Esophagus muscularis mucosa (tissue), 4 donors: ENCODE measurements around the gene PPP6R3. TPM values are rescaled to one million over a fixed set of nuclear protein-coding genes. Genes with fewer than 3 reads are reported as not detected.

Experiments used
- DNase-seq: peaks from one replicate; pipeline ENCODE4 v3.0.0-alpha.2; 2017; ENCODE audit errors: extremely low spot score
- H3K27ac ChIP-seq, 4 donors: fragments of 200-600 bp; sonication (generic); replicated peaks in 1 of 4; 1 replicate in 3 of 4; 2 replicates in 1 of 4; pipeline ENCODE4 v1.5.1; 2016 to 2019; ENCODE audit warnings: mild to moderate bottlenecking in 1 of 4
- H3K27me3 ChIP-seq, 4 donors: fragments of 200-600 bp; sonication (generic); one replicate each; pipeline versions ENCODE4 v1.5.1 to v1.6.0; 2016 to 2019
- H3K36me3 ChIP-seq, 4 donors: fragments of 200-600 bp; sonication (generic); one replicate each; pipeline ENCODE4 v1.5.1; 2016 to 2019
- H3K4me1 ChIP-seq, 4 donors: fragments of 200-600 bp; sonication (generic); one replicate each; pipeline ENCODE4 v1.5.1; 2016 to 2019
- H3K4me3 ChIP-seq, 4 donors: fragments of 200-600 bp; sonication (generic); 1 replicate in 2 of 4; 2 replicates in 2 of 4; pipeline ENCODE4 v1.5.1; 2016 to 2019; ENCODE audit warnings: mild to moderate bottlenecking in 4 of 4, moderate library complexity in 1 of 4
- H3K9me3 ChIP-seq, 4 donors: fragments of 200-600 bp; sonication (generic); 1 replicate in 3 of 4; 2 replicates in 1 of 4; pipeline ENCODE4 v1.5.1; 2016 to 2019
- EP300 ChIP-seq: sonication (generic); formaldehyde crosslinking; IDR thresholded peaks from one replicate; pipeline ENCODE4 v1.6.1; 2017; ENCODE audit warnings: antibody characterized with exemption
- POLR2A ChIP-seq: fragments of 450-650 bp; IDR thresholded peaks from one replicate; pipeline ENCODE4 v1.6.1; 2017; ENCODE audit warnings: antibody characterized with exemption, moderate library complexity, mild to moderate bottlenecking, low read depth
- POLR2AphosphoS5 ChIP-seq, 2 donors: sonication (generic); formaldehyde crosslinking; IDR thresholded peaks; one replicate each; pipeline ENCODE4 v1.6.1; 2017; ENCODE audit warnings: antibody characterized with exemption in 2 of 2
- WGBS: methylation state at CpG from one replicate; pipeline ENCODE4 v1.1.5; 2018; 5-methylcytosine and 5-hydroxymethylcytosine counted together
- intact Hi-C: fragments of 100-400 bp; cut with DNase I; formaldehyde crosslinking; loops from one replicate; pipeline ENCODE4 v1.15.1; 2023
- total RNA-seq, 4 donors: library from RNA; depleted of rRNA; stranded (reverse); fragments of >200 nt; gene quantifications; one replicate each; pipeline versions ENCODE4 v1.1.0 to v1.2.1, GENCODE V29; 2016
- TF ChIP-seq, protein P1 (sequence below), 3 experiments: fragments of 200-600 bp in 2 of 3; fragments of 450-650 bp in 1 of 3; sonication (generic) in 2 of 3; IDR thresholded peaks; one replicate each; pipeline ENCODE4 v1.5.1; 2017 to 2019; ENCODE audit warnings: antibody characterized with exemption in 3 of 3, mild to moderate bottlenecking in 2 of 3, moderate library complexity in 1 of 3

The PPP6R3 gene
- total RNA-seq, 4 donors from 2014 or later, result 106 to 132 (median 116) TPM

DNA sequence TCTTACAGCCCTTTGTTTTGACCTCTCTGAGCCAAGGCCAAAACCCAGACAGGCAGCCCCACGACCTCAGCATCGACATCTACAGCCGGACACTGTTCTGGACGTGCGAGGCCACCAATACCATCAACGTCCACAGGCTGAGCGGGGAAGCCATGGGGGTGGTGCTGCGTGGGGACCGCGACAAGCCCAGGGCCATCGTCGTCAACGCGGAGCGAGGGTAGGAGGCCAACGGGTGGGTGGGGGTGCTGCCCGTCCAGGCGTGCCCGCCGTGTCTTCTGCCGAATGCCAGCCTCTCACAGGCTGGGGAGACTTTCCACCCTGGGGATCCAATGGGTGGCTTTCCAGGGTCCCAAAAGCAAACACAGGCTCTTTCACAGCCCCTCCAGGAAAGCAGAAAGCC, 37.1 kb upstream of the PPP6R3 start:
- DNase-seq, result no peak
- peaks cover 34 to 87% (median 78%) of the 10 kb centered on the region in 4 donors for H3K36me3 ChIP-seq
- no peak overlapping the region for H3K4me3 ChIP-seq
- H3K9me3 ChIP-seq, result no peaks in the 10 kb centered on the region
- no peaks in the 10 kb centered on the region for H3K27me3 ChIP-seq
- H3K27ac ChIP-seq, result no peak overlapping the region
- TF ChIP-seq POLR2A, result no peak
- TF ChIP-seq POLR2AphosphoS5 (IDR thresholded peaks at IDR 0.05), result no peak
- no peak for TF ChIP-seq EP300
- TF ChIP-seq, protein P1, sequence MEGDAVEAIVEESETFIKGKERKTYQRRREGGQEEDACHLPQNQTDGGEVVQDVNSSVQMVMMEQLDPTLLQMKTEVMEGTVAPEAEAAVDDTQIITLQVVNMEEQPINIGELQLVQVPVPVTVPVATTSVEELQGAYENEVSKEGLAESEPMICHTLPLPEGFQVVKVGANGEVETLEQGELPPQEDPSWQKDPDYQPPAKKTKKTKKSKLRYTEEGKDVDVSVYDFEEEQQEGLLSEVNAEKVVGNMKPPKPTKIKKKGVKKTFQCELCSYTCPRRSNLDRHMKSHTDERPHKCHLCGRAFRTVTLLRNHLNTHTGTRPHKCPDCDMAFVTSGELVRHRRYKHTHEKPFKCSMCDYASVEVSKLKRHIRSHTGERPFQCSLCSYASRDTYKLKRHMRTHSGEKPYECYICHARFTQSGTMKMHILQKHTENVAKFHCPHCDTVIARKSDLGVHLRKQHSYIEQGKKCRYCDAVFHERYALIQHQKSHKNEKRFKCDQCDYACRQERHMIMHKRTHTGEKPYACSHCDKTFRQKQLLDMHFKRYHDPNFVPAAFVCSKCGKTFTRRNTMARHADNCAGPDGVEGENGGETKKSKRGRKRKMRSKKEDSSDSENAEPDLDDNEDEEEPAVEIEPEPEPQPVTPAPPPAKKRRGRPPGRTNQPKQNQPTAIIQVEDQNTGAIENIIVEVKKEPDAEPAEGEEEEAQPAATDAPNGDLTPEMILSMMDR (IDR thresholded peaks at IDR 0.05), result no peak
- WGBS, result 92% methylated on average over 11 of the region's 21 CpGs
- H3K4me1 ChIP-seq, result no peaks in the 10 kb centered on the region
- intact Hi-C loops, result no loop called here

- Histone ChIP-seq H3K9me3 (peaks cover 0 to 4% (median 1%) of the 10 kb centered on the region in 4 donors), H3K36me3 (peaks cover 36 to 87% (median 80%) of the 10 kb centered on the region in 4 donors), H3K27ac (no peak overlapping the region), H3K4me3 (no peak overlapping the region), H3K27me3 (no peaks in the 10 kb centered on the region), H3K4me1 (no peaks in the 10 kb centered on the region)
- no peak for DNase-seq
- TF ChIP-seq POLR2A, result no peak
- TF ChIP-seq, protein P1 (IDR thresholded peaks at IDR 0.05), result no peak
- no peak for TF ChIP-seq POLR2AphosphoS5 (IDR thresholded peaks at IDR 0.05)
- TF ChIP-seq EP300, result no peak
- intact Hi-C loops, result no loop called here
- 95% methylated on average over 4 of the region's 19 CpGs for WGBS
Measured at GRCh38 chr11:68424101-68424632, 36.4 kb upstream of the PPP6R3 start.

DNA sequence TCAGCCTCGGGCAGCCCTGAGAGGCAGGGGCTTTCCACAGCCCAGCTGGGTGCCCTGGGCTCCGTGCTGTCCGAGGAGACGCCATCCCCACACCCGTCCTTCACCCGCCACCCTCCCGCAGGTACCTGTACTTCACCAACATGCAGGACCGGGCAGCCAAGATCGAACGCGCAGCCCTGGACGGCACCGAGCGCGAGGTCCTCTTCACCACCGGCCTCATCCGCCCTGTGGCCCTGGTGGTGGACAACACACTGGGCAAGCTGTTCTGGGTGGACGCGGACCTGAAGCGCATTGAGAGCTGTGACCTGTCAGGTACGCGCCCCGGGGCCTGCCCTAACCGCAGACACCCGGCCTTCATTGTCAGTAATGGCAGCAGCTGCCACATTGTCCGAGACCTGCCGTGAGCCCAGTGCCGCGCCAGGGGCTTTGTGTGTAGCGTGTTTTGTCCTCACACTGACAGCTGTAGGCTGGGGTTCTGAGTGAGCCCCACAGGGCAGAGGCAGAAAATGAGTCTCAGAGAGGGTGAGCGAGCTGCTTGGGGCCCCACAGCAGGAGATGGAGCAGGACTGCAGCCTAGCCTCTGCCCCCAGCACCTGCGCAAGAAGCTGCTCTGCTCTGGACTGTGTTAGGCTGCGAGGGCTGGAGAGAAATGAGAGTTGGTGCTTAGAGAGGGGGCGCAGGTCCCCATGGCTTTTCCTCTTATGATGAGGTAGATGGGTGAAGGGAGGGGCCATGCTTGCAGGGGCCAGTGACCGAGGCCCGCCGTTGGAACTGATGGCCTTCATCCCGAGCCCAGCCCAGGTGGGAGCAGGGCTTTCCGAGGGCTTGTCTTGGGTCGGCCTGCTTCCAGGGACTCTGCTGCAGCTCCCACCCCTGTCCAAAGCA, 35.3 kb upstream of the PPP6R3 start:
- intact Hi-C loops, result no loop called here
- peaks cover 46 to 90% (median 81%) of the 10 kb centered on the region in 4 donors for H3K36me3 ChIP-seq

GRCh38 chr11:68425866-68426380, 34.6 kb upstream of the PPP6R3 start:
- intact Hi-C loops, result no loop called here
- TF ChIP-seq POLR2A (no peak), POLR2AphosphoS5 (IDR thresholded peaks at IDR 0.05) (no peak), EP300 (no peak)
- TF ChIP-seq, protein P1 (IDR thresholded peaks at IDR 0.05), result no peak
- peaks cover 50 to 90% (median 85%) of the 10 kb centered on the region in 4 donors for H3K36me3 ChIP-seq
- H3K27me3 ChIP-seq, result no peaks in the 10 kb centered on the region
- WGBS, result 96% methylated on average over 13 of the region's 21 CpGs
- no peak for DNase-seq
- H3K9me3 ChIP-seq, result peaks cover 0 to 13% (median 11%) of the 10 kb centered on the region in 4 donors
- no peak overlapping the region for H3K27ac ChIP-seq
- H3K4me3 ChIP-seq, result no peak overlapping the region
- no peaks in the 10 kb centered on the region for H3K4me1 ChIP-seq

More for the DNA sequence above, 35.3 kb upstream of the PPP6R3 start:
- Histone ChIP-seq H3K27ac (no peak overlapping the region), H3K4me3 (no peak overlapping the region), H3K9me3 (peaks cover 0 to 13% (median 11%) of the 10 kb centered on the region in 4 donors), H3K4me1 (no peaks in the 10 kb centered on the region), H3K27me3 (no peaks in the 10 kb centered on the region)
- no peak for DNase-seq
- TF ChIP-seq EP300, result no peak
- whole genome bisulfite sequencing, result 97% methylated on average over 12 of the region's 40 CpGs

DNA sequence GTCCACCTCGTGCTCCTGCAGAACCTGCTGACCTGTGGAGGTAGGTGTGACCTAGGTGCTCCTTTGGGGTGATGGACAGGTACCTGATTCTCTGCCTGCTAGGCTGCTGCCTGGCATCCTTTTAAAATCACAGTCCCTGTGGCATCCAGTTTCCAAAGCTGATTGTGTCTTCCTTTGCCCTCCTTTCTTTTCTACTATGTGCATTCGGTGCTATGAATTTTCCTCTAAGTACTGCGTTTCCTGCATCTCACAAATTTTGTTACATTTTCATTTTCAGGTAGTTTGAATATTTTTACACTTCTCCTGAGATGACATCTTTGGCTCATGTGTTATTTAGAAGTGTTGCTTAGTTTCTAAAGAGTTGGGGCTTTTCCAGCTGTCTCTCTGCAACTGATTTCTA, 30.9 kb upstream of the PPP6R3 start:
- DNase-seq, result no peak
- WGBS, result 97% methylated on average over 2 of the region's 3 CpGs
- TF ChIP-seq POLR2AphosphoS5 (IDR thresholded peaks at IDR 0.05) (no peak), EP300 (no peak), POLR2A (no peak)
- TF ChIP-seq, protein P1 (IDR thresholded peaks at IDR 0.05), result no peak

More for the DNA sequence above, 30.9 kb upstream of the PPP6R3 start:
- Histone ChIP-seq H3K27ac (no peak overlapping the region), H3K4me3 (no peak overlapping the region), H3K9me3 (peaks cover 0 to 13% (median 11%) of the 10 kb centered on the region in 4 donors), H3K36me3 (peaks cover 60 to 100% (median 89%) of the 10 kb centered on the region in 4 donors), H3K4me1 (peaks cover 0 to 14% (median 0%) of the 10 kb centered on the region in 4 donors), H3K27me3 (no peaks in the 10 kb centered on the region)
- intact Hi-C loops, result no loop called here
